SU-DHL-6 (cell line): ENCODE results near the gene EVPL.
"Not testable (repeated sequence)": the region's sequence is repeated elsewhere in the genome, so short reads cannot be mapped to it uniquely, and the experiment has no call there.

Experiments used
- H2AFZ ChIP-seq: fragments of 200-600 bp; sonication (generic); 2 replicates; pipeline ENCODE4 v1.6.1; 2014; ENCODE audit warnings: low read depth, mild to moderate bottlenecking, moderate library complexity, mixed read lengths, antibody characterized with exemption, low read length; ENCODE audit not compliant: severe bottlenecking
- H3F3A ChIP-seq: fragments of 200-600 bp; shearing (Covaris generic); 2 replicates; pipeline ENCODE4 v1.6.0; 2016; ENCODE audit warnings: antibody characterized with exemption, mild to moderate bottlenecking; ENCODE audit not compliant: insufficient read depth
- H3K27ac ChIP-seq: fragments of 200-600 bp; sonication (generic); 2 replicates; pipeline ENCODE4 v1.5.1; 2016; ENCODE audit warnings: low read depth, mild to moderate bottlenecking, low read length, moderate library complexity, mixed read lengths
- H3K27me3 ChIP-seq: fragments of 200-600 bp; sonication (generic), shearing (Covaris generic); 2 replicates; pipeline ENCODE4 v1.6.0; 2014; ENCODE audit warnings: mild to moderate bottlenecking, low read length
- H3K36me3 ChIP-seq: fragments of 200-600 bp; sonication (generic); 2 replicates; pipeline ENCODE4 v1.6.1; 2014; ENCODE audit warnings: mild to moderate bottlenecking, low read length, mixed read lengths
- H3K4me2 ChIP-seq: fragments of 300-600, 200-600 bp; shearing (Covaris generic), sonication (generic); 2 replicates; pipeline ENCODE4 v1.6.0; 2014; ENCODE audit warnings: low read length, low read depth, mild to moderate bottlenecking; ENCODE audit not compliant: poor library complexity, severe bottlenecking
- H3K4me3 ChIP-seq: fragments of 200-600 bp; sonication (generic); 2 replicates; pipeline ENCODE4 v1.5.1; 2014; ENCODE audit warnings: antibody characterized with exemption, low read length, mild to moderate bottlenecking, mixed read lengths; ENCODE audit not compliant: insufficient read depth, poor library complexity, severe bottlenecking
- H3K79me2 ChIP-seq: fragments of 200-600 bp; sonication (generic); 2 replicates; pipeline ENCODE4 v1.6.1; 2014; ENCODE audit warnings: mild to moderate bottlenecking, low read length, moderate library complexity; ENCODE audit not compliant: insufficient read depth
- H3K9ac ChIP-seq: fragments of 200-600 bp; sonication (generic); 2 replicates; pipeline ENCODE4 v1.7.0; 2014; ENCODE audit warnings: mild to moderate bottlenecking, low read length
- H3K9me2 ChIP-seq: fragments of 200-600 bp; sonication (generic); replicated peaks from 2 replicates; pipeline ENCODE4 v1.6.1; 2014; ENCODE audit warnings: low read length; ENCODE audit not compliant: insufficient read depth
- H3K9me3 ChIP-seq: fragments of 200-600 bp; sonication (generic); 2 replicates; pipeline ENCODE4 v1.6.1; 2014; ENCODE audit warnings: low read length, mixed read lengths; ENCODE audit not compliant: insufficient read depth
- H4K20me1 ChIP-seq: fragments of 200-600 bp; sonication (generic); 2 replicates; pipeline ENCODE4 v1.6.1; 2014; ENCODE audit warnings: low read depth, mild to moderate bottlenecking, antibody characterized with exemption, low read length, moderate library complexity, mixed read lengths
- EZH2phosphoT487 ChIP-seq: fragments of 200-600 bp; sonication (generic), shearing (Covaris generic); conservative IDR thresholded peaks from 2 replicates; pipeline ENCODE4 v1.6.1; 2018; ENCODE audit warnings: mild to moderate bottlenecking, antibody characterized with exemption, low read length, moderate library complexity, mixed read lengths
- TF ChIP-seq, protein P1 (sequence below): fragments of 200-600 bp; sonication (generic); IDR thresholded peaks from one replicate; pipeline ENCODE4 v1.5.1; 2017; ENCODE audit warnings: antibody characterized with exemption, mild to moderate bottlenecking, low read length, moderate library complexity; ENCODE audit not compliant: insufficient read depth, poor library complexity, severe bottlenecking

EVPL gene

DNA sequence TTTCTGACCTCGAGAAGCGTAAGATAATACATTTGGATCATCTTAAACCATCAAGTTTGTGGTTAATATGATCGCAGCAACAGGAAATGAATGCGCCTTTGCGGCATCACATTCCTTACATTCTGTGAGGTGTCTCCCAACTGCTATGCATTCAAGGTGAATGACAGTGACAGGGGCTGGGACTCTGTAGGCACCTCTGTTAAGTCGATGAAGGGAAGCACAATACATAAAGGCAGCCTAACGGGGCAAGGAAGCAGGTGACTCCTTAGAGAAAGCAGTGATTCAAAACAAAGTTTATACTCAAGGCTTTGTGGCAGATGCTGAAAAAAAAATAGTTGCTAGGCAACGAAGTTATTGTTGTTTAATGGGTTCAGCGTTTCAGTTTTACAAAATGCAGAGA lies 21.6 kb upstream of the EVPL start:
- Histone ChIP-seq H3F3A (no peaks in the 10 kb centered on the region), H3K27ac (no peak overlapping the region), H3K79me2 (no peaks in the 10 kb centered on the region), H2AFZ (no peak overlapping the region), H3K9me3 (no peaks in the 10 kb centered on the region), H3K9me2 (no peaks in the 10 kb centered on the region), H3K36me3 (peaks cover 24% of the 10 kb centered on the region; the same call in 1 of the 2 replicates), H3K4me3 (no peak overlapping the region), H3K27me3 (no peaks in the 10 kb centered on the region), H3K9ac (no peak overlapping the region), H4K20me1 (no peaks in the 10 kb centered on the region), H3K4me2 (no peak overlapping the region)
- no peak for TF ChIP-seq EZH2phosphoT487
- TF ChIP-seq, protein P1, sequence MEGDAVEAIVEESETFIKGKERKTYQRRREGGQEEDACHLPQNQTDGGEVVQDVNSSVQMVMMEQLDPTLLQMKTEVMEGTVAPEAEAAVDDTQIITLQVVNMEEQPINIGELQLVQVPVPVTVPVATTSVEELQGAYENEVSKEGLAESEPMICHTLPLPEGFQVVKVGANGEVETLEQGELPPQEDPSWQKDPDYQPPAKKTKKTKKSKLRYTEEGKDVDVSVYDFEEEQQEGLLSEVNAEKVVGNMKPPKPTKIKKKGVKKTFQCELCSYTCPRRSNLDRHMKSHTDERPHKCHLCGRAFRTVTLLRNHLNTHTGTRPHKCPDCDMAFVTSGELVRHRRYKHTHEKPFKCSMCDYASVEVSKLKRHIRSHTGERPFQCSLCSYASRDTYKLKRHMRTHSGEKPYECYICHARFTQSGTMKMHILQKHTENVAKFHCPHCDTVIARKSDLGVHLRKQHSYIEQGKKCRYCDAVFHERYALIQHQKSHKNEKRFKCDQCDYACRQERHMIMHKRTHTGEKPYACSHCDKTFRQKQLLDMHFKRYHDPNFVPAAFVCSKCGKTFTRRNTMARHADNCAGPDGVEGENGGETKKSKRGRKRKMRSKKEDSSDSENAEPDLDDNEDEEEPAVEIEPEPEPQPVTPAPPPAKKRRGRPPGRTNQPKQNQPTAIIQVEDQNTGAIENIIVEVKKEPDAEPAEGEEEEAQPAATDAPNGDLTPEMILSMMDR, result no peak

DNA sequence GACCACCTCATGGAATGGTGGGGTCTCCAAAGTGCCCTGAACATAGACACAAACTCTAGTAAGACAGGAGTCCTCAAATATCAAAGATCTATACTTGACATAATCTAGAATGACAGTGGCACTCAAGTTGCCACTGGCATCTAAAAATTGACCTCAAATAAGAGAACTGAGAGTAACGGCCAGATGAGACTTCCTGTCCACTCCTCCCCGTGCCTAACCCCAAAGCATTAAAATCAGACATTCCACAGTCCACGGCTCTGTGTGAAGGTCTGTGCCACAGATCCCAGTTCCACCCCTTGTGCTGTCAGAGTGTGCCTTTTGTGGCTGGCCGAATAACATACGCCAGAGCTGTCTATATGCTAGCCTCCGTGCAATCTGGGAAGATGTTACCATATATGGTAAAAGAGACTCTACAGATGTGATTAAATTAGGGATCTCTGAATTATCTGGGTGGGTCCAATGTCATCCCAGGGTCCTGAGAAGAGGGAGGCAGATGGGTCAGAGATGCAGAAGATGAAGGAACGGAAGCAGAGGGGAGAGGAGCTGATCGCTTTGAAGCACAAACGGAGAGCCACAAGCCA lies 21.0 kb upstream of the EVPL start:
- TF ChIP-seq EZH2phosphoT487, result no peak
- TF ChIP-seq, protein P1, result no peak
- no peak overlapping the region for H2AFZ ChIP-seq
- H3K9me2 ChIP-seq, result no peaks in the 10 kb centered on the region
- peaks cover 24% of the 10 kb centered on the region; the same call in 1 of the 2 replicates for H3K36me3 ChIP-seq
- H4K20me1 ChIP-seq, result no peaks in the 10 kb centered on the region
- no peak overlapping the region for H3K4me2 ChIP-seq
- H3K9ac ChIP-seq, result no peak overlapping the region
- no peaks in the 10 kb centered on the region for H3K27me3 ChIP-seq
- H3K4me3 ChIP-seq, result no peak overlapping the region
- H3K79me2 ChIP-seq, result no peaks in the 10 kb centered on the region
- H3F3A ChIP-seq, result no peaks in the 10 kb centered on the region
- H3K9me3 ChIP-seq, result no peaks in the 10 kb centered on the region
- no peak overlapping the region for H3K27ac ChIP-seq

DNA sequence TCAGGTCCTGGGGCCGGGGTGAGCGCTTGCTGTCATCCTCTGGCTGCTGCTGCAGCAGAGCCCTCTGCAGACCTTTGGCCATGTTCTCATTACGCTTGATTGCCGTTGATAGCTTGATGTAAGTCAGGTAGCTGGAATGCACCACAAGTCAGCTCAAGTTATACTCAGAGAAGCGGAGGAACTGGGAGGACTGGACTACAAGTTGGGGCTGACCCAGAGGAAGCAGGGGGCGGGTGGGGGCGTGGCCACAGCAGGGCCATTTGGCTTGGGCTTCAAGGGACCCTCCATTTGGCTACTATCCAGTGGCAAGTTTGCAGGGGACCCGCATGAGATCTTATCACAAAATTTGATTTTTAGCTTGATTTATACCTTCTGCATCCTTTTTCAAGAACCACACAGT lies 19.0 kb upstream of the EVPL start:
- Histone ChIP-seq H3K27me3 (no peaks in the 10 kb centered on the region), H4K20me1 (no peaks in the 10 kb centered on the region), H3K36me3 (peaks cover 20% of the 10 kb centered on the region; the same call in 1 of the 2 replicates), H3K9ac (no peak overlapping the region), H3K9me3 (no peaks in the 10 kb centered on the region), H3K9me2 (no peaks in the 10 kb centered on the region), H2AFZ (no peak overlapping the region), H3K4me2 (no peak overlapping the region), H3K4me3 (no peak overlapping the region), H3K79me2 (no peaks in the 10 kb centered on the region), H3K27ac (no peak overlapping the region), H3F3A (no peaks in the 10 kb centered on the region)
- TF ChIP-seq, protein P1, result no peak
- no peak for TF ChIP-seq EZH2phosphoT487

DNA sequence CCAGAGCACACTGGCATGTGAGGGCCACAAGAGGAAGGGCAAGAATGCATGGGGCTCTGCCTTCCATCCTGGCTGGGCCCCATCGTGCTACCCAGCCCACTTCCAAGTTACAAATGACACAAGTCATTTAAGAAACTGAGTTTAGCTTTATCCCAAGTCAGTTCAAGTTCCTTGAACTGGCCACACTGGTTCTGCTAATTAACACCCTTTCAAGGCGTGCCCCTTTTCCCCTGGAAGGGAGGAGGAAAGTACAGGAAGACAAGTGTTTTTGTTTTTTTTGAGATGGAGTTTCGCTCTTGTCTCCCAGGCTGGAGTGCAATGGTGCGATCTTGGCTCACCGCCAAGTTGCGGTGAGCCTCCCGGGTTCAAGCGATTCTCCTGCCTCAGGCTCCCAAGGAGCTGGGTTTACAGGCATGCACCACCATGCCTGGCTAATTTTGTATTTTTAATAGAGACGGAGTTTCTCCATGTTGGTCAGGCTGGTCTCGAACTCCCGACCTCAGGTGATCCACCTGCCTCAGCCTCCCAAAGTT lies 17.4 kb upstream of the EVPL start:
- not testable (repeated sequence) for H3K9ac ChIP-seq, H3K4me2 ChIP-seq, H3K9me2 ChIP-seq, H3K27ac ChIP-seq, H4K20me1 ChIP-seq, H3F3A ChIP-seq, H3K4me3 ChIP-seq, H3K27me3 ChIP-seq, H3K79me2 ChIP-seq, H2AFZ ChIP-seq, H3K9me3 ChIP-seq
- peaks cover 17% of the 10 kb centered on the region; the same call in 1 of the 2 replicates for H3K36me3 ChIP-seq

DNA sequence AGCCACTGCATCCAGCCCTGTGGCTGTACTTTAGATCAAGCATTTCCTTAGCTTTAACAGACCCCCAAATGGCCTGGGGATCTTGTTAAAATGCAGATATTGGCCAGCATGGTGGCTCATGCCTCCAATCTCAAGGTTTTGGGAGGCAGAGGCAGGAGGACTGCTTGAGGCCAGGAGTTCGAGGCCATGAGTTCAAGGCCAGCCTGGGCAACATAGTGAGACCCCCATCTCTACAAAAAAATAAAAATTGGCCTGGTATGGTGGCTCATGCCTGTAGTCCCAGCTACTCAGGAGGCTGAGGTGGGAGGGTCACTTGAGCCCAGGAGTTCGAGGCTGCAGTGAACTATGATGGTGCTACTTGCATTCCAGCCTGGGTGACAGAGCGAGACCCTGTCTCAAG lies 15.8 kb upstream of the EVPL start:
- not testable (repeated sequence) for H3K79me2 ChIP-seq, H3F3A ChIP-seq, H3K4me3 ChIP-seq, H3K9me3 ChIP-seq, H2AFZ ChIP-seq, H3K4me2 ChIP-seq, H3K9ac ChIP-seq, H3K27ac ChIP-seq, H3K9me2 ChIP-seq, H3K27me3 ChIP-seq, H4K20me1 ChIP-seq
- H3K36me3 ChIP-seq, result peaks cover 15% of the 10 kb centered on the region; the same call in 1 of the 2 replicates
